HG03139 (cell line): ENCODE results near the gene NCAM1.

Experiments used
- ATAC-seq: cut with Tn5 transposase; IDR thresholded peaks from one replicate; pipeline ENCODE4 v1.9.1; 2021; ENCODE audit not compliant: unreplicated experiment

Gene NCAM1

GRCh38 chr11:113248702-113249490, 287.7 kb downstream of the NCAM1 start:
- ATAC-seq: no peak

GRCh38 chr11:113249491-113249763, 288.2 kb downstream of the NCAM1 start:
- no peak for ATAC-seq

GRCh38 chr11:113249786-113250185, 288.6 kb downstream of the NCAM1 start:
- no peak for ATAC-seq

GRCh38 chr11:113251281-113251680, 290.1 kb downstream of the NCAM1 start:
- no peak for ATAC-seq

- no peak for ATAC-seq
These were observed 292.2 kb downstream of the NCAM1 start for GRCh38 chr11:113253406-113253805.

GRCh38 chr11:113255096-113255495, 293.9 kb downstream of the NCAM1 start:
- ATAC-seq: no peak

GRCh38 chr11:113255741-113256140, 294.5 kb downstream of the NCAM1 start:
- ATAC-seq: no peak

- no peak for ATAC-seq
These were observed 295.4 kb downstream of the NCAM1 start for GRCh38 chr11:113256431-113257202.

- ATAC-seq: no peak
These were observed 298.8 kb downstream of the NCAM1 start for GRCh38 chr11:113260096-113260425.

- ATAC-seq: no peak
These were observed 299.3 kb downstream of the NCAM1 start for GRCh38 chr11:113260541-113260940.

GRCh38 chr11:113261709-113262475, 300.7 kb downstream of the NCAM1 start:
- ATAC-seq: no peak

GRCh38 chr11:113262594-113262993, 301.4 kb downstream of the NCAM1 start:
- ATAC-seq: no peak

GRCh38 chr11:113263458-113264259, 302.4 kb downstream of the NCAM1 start:
- ATAC-seq: no peak

- ATAC-seq: no peak
These were observed 304.1 kb downstream of the NCAM1 start for GRCh38 chr11:113265362-113265761.

- ATAC-seq: no peak
These were observed 306.3 kb downstream of the NCAM1 start for GRCh38 chr11:113267493-113267892.

GRCh38 chr11:113269096-113269495, 307.9 kb downstream of the NCAM1 start:
- no peak for ATAC-seq

- ATAC-seq: no peak
These were observed 308.4 kb downstream of the NCAM1 start for GRCh38 chr11:113269636-113270035.

GRCh38 chr11:113270080-113270479, 308.9 kb downstream of the NCAM1 start:
- no peak for ATAC-seq

GRCh38 chr11:113271551-113272245, 310.5 kb downstream of the NCAM1 start:
- ATAC-seq: no peak

- no peak for ATAC-seq
These were observed 311.1 kb downstream of the NCAM1 start for GRCh38 chr11:113272281-113272680.
